Stimulated activated CD8-positive, alpha-beta memory T cell treated with anti-CD3 and anti-CD28 coated beads, Interleukin-7, amount 100 ng/mL, for 4 hours (primary cell): Measurements from ENCODE around the gene CECR2.

Experiments
- DNase-seq, 2 donors: peaks; one replicate each; pipeline ENCODE4 v3.0.0-alpha.2; 2020; ENCODE audit warnings: low read depth in 2 of 2

The CECR2 gene

DNA sequence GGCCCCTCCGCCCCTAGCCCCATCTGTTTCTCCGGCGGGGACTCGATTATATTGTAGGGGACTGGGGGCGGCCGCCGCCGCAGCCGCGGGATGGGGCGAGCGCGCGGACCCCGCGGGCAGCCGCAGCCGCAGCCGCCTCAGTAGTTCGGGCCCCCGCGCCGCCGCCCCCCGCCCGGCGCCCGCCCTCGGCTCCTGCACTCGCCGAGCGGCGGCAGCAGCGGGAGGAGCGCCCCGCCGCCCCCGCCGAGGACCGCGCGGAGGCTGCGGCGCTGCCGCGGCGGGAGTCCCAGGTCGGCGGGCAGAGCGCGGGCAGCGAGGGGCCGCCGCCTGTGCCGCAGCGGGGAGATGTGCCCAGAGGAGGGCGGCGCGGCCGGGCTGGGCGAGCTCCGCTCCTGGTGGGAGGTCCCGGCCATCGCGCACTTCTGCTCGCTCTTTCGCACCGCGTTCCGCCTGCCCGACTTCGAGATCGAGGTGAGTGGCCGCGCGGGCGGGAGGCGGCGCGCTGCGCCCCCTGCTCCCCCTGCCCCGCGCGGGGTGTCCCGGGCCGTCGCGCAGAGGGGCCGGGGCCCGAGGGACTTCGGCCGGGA, at the start of gene CECR2:
CECR2 (plus strand) TSS at position 22 of the 587 bp plus-strand sequence; CDS start at position 346, 324 bp downstream.
- DNase-seq: no peak

DNA sequence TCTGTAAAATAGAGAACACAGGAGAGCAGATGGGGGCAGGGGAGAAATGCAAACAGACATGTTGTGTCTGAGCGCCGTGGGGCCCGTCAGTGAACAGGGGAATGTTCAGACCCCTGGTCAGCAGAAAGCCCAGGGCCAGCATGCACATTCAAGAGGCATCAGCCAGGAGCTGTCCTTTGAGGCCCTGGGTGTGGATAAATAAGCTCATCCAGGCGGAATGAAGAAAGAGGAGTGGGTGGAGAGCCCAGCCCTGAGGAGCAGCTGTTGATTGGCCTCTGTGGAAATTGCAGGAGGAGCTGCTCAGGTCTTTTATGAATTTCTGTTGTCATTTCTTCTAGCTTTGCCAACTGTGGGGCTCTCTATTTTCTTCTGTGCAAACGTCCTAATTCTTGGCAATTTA, 49.7 kb upstream of the CECR2 start:
- no peak for DNase-seq

DNA sequence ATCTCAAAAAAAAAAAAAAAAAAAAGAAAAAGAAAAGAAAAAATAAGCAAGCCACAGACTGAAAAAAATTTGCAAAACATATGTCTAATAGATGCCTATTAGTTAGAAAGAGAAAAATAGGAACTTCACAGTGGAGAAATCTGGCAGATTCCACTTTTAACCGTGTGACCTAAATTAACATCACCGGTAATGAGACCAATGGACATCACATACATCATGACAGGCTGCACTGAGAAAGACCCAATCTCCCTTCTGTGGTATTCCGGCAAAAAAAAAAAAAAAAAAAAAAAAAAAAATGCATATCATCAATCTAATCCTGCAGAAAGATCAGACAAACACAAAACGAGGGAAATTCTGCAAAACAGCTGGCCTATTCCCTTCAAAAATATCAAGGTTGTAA, 46.7 kb upstream of the CECR2 start:
- DNase-seq: no peak

DNA sequence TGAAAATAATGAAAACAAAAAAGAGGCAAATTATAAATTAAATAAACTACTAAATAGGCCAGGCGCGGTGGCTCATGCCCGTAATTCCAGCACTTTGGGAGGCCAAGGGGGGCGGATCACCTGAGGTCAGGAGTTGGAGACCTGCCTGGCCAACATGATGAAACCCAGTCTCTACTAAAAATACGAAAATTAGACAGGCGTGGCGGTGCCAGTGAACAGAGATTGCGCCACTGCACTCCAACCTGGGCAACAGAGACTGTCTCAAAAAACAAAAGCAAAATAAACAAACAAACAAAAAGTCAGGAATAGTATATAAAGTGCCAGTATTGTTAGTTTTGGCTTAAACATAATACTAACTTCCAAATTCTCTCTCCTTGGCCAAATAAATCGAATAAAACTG, 37.6 kb upstream of the CECR2 start:
- no peak for DNase-seq

DNA sequence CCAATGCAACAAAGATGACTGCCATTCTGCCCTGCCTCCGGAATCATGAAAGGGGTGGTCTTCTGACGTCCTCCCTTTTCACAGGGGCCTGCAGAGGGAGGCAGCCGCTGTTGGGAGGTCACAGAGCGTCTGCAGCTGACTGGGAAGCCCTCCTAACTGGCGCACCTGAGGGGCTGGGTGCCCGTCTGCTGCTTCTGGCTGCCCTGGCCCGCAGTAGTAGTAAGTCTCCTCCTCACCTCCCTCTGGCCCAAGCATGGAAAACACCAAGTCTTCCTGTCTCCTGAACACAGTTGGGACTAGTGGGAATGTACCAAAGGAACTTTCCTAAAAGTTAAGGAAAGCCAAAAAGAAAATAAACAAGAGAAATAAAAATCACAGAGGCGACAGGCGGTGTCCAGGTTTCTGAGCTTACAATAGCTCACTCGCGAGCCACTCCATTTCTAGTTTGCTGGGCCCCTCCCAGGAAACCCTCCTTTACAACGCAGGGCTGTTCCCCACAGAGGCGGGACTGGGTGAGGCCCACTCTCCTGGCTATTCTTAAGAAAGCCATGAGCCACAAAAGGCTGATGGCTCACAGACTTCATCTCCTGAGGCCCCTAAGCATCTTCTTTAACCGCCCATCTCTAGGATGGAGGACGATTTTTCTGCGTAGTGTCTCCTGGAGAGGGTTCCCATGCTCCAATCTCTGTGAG, 37.0 kb upstream of the CECR2 start:
- no peak for DNase-seq

DNA sequence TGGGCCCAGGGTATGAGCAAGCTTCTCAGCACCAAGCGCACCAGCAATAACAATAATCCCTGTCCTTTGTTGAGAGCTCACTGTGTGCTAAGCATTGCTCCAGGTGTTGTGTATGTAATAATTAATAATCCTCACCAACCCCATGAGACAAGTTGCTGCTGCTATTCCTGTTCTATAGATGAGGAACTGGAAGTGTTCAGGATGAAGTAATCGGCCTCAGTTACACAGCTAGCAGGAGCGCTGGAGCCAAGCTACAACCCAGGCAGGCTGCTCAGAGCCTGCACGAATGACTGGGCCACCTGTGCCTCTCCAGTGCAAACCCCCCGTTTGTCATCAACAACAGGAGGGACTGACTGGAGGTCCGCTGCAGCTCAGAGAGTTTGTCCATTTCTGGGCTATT, 35.2 kb upstream of the CECR2 start:
- DNase-seq: no peak

DNA sequence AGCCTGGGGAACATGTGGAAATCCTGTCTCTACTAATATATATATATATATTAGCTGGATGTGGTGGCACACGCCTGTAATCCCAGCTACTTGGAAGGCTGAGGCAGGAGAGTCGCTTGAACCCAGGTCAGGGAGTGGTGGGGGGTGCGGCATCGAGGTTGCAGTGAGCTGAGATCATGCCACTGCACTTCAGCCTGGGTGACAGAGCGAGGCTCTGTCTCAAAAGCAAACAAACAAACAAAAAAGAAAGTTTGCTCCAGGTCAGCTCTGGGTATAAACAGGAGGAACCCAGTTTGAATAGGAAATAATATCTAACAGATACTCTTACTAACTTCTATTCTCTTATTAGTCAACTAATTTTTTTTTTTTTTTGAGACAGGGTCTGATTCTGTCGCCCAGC, 34.3 kb upstream of the CECR2 start:
- no peak for DNase-seq

DNA sequence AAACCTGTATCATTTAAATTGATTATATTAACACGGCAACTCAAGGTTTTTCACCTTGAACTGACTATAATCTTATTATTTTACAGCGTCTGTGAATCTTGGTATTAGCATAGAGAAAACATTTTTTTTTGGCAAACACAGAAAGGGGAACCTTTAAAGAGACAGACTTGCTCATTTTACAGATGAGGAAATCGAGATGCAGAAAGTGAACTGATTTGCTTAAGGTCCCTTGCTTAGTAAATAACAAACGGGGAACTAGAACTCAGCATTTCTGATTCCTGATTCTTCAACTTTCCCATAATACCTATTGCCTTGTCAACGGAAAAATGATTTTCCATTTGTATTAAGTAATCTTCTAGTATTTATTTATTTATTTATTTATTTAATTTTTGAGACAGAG, 33.2 kb upstream of the CECR2 start:
- no peak for DNase-seq

DNA sequence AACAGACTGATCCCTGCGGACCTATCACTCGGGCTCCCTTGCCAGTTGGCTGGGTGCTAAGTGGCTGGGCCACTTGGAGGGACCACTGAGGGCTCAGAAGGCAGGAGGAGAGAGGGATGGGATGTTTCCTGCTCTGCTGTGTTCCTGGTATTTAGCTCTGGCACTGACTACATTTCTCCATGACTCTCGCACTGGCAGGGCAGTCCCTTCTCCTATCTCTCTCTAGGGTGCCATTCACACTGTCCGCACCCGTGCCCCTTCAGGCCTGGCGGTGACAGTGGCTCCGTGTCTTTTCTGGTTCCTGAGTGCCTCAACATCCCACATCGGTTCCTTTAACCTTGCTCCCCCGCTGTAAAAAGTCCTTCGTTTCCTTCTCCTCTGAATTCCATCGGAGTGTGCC, 31.6 kb upstream of the CECR2 start:
- DNase-seq: no peak

DNA sequence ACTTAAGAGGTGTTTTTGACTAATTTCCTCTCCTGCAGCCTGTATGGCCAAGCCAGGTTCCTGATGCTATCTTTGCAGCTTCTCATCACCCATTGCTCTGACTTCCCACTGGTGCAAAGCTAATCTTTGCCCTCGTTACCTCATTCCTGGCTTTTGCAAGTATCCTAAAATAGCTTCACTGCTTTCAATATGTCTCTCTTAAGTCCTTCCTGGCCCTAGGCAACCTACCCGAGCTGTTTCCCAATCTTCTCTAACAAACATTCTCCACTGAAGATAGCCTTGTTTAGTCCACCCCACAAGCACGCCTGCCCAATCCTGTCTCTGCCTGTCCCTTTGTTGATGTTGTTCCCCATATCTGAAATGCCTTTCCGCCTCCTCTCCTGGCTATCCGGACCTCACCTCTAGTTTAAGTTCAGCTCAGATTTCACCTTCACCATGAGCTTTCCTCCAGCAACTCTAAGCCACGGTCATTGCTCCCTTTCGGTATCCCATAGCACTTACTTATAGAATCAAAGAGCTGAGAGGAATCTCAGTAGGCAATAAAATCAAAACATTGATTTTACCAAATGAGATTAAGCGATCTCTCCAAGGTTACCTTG, 30.1 kb upstream of the CECR2 start:
- no peak for DNase-seq

DNA sequence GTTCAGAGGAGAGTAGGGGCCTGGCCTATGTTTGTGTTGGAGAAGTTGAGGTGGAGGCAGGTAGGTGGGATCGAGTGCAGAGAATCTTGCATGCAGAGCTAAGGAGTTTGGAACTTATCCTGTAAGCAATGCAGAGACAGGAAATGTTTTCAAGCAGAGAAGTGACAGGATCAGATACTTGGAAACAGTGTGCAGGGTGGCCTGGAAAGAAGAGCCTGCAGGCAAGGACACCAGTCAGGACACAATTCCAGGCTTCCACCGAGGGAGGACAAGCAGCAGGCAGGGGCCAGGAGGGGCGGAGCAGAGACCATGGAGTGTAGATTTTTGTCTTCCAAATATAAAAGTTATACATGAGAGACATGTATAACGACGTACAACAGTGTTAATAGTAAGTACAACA, 26.9 kb upstream of the CECR2 start:
- DNase-seq: no peak

DNA sequence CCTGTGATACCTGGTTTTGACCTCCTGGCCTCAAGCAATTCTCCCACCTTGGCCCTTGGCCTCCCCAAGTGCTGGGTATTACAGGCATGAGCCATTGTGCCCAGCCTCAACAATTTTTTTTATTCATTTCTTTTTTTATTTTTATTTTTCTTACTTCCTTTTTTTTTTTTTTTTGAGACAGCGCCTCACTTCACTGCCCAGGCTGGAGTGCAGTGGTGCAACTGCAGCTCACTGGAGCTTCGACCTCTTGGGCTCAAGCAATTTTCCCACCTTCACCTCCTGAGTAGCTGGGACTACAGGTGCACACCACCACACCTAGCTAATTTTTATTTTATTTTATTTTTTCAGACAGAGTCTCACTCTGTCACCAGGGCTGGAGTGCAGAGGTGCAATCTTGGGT, 25.5 kb upstream of the CECR2 start:
- no peak for DNase-seq

DNA sequence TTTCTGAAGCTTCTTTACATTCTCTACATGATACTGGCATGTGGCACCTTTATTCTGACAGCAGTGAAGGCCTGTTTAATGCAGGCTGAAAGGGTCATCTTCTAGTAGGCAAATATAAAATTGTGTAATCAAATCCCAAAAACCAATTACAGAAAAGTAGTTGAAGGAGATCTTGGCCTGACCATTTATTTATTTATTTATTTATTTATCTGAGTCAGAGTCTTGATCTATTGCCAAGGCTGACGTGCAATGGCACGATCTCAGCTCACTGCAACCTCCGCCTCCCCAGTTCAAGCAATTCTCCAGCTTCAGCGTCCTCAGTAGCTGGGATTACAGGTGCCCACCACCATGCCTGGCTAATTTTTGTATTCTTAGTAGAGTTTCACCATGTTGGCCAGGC, 22.7 kb upstream of the CECR2 start:
- no peak for DNase-seq

DNA sequence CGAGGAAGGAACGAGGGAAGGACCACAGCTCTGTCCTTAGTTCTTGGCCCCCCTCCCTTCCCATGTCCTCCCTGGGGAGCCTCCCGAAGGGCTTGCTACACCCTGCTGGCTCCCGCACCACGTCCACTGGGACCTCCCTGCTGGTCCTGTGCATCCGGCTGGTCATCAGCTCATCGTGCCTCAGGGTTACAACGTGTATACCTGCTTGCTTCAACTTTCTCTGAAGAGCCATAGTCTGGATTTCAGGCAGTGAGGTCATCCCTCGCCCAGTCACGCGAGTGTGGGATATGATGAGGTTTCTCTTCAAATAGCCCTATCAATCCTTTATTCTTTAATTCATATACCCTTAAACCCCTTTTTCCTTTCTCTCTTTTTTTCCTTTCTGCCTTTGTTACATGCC, 21.5 kb upstream of the CECR2 start:
- no peak for DNase-seq

DNA sequence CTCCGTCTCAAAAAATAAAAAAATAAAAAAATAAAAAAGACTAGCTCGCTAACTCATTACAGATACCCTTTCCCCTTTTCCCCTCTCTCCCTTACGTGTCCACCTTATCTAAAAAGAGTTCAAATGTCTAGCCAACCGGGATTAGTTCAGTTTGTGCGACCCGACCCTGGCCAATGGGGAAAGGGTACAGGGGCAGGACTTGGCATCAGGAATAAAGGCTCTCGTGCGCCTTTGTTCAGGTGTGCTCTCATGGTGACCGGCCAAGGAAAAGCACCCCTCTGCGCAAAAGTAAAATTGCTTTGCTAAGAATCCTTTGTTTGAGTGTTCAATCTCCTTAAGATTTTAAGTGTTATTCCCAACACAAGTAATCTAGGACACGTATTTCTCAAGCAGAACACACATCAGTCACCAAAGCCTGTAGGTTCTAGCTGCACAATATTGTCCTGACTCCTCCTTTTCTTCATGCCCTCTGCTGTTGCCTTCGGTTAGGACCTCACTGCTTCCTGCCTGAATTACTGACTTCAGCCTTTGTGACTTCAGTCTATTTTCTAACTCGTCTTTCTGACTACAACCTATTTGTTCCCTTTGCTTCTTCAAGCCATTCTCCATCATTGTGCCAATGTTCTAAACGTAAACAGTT, 20.7 kb upstream of the CECR2 start:
- DNase-seq: no peak

DNA sequence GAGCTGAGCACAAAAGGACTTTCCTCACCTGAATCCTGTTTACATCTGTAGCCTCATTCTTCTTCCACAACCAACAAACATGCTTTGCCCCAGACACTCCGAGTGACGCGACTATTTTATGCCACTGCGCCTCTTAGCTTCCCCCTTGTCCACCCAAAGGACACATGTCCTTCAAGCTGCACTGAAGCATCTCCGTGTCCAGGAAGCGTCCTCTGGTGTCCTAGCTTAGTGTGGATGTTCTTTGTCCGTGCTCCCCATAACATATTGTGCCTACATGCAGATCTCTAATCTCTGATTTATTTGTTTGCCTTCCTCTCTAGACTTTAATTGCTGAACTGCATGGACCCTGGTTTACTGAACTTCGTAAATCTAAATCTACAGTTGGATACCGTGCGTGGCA, 20.1 kb upstream of the CECR2 start:
- no peak for DNase-seq

DNA sequence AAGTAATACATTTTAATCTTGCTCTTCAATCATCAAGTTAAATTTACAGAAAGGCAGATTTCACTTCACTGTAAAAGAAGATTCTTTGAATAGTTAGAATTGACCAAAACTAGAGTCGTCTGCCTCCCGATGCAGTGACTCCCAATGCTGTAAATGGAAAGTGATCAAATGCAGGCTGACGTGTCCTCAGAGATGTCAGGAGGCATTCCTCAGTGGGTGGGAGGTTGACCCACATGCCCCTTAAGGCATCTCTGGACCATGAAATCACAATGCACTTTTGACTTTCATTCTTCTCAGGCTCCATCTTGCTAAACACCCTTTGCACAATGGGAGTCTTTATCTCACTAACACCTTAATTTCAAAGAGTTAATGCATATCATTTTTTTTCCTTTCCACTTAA, 19.0 kb upstream of the CECR2 start:
- DNase-seq: no peak

DNA sequence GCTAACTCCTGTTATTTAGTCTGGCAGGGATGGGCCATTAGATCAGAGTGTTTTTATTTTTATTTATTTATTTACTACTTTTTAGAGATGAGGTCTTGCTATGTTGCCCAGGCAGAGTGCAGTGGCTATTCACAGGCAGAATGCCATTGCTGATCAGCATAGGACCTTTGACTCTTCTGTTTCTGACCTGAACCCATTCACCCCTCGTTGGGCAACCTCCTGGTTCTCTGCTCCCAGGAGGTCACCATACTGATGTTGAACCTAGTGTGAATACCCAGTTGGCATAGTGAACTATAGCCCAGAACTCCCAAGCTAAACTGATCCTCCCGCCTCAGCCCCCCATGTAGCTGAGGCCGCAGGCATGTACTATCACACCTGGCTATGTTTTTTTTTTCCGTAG, 16.5 kb upstream of the CECR2 start:
- no peak for DNase-seq

DNA sequence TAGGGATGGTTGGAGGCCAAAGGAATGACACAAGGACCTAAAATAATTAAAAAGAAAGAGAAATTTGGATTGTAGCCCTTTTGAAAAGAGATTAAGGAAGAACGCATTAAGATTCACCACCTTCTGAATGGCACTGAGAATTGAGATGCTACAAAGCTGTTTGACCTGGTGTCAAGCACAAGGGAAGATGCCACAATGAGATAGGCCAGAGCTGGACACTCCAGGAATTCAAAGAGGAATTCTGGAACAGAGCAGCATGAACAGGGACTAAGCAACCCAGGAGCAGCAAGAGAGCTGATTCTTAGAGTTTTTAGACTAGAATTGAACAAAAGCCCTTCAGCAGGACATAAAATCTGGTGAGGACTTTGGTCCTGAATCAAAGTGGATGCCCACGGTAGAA, 11.6 kb upstream of the CECR2 start:
- DNase-seq: no peak

DNA sequence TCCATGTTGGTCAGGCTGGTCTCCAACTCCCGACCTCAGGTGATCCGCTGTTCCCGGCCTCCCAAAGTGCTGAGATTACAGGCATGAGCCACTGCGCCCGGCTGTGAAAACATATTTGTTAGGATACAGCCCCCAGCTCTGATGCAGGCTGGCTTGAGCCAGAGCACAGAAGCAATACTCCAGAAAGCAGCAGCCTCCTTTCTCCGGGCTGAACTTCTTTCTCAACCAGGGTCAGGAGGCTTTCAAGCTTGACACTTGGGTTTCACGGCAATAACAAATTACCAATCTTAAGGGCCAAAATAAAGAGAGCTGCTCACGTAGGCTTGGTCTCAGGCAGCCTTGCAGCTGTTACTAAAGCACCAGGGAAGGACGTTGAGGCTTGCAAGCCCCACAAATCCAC, 10.8 kb upstream of the CECR2 start:
- DNase-seq: no peak

DNA sequence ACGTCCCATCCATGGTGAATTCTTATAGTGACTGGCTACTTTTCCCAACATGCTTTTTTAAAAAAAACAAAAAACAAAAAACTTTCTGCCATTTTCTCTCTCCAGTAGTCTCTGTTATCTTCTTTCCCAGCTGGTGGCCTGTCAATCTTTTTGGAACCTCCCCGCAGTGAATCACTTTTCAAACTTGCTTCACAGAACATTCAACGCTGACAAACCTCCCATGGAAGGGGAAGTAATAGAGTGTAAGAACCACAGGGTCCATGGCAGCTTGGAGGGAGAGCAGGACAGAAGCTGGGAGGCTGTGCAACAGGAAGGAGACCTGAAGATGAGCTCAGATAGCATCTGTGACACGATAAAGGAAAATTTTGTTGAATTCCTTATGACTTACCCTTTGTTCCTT, 9.8 kb upstream of the CECR2 start:
- no peak for DNase-seq

DNA sequence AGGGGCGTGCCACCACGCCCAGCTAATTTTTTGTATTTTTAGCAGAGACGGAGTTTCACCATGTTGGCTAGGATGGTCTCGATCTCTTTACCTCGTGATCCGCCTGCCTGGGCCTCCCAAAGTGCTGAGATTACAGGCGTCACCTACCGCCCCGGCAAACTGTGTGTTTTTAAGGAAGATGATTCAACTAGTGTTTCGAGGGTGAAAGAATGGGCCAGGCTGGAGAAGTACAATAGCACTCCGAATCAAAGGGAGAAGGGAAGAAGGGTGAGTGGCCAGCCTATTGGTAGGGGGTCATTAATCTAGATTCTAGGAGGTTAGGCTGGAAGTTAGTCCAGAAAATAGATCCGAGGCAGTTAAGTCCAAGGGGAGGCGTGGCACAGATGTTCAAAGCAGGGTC, 2.9 kb upstream of the CECR2 start:
- DNase-seq: no peak

DNA sequence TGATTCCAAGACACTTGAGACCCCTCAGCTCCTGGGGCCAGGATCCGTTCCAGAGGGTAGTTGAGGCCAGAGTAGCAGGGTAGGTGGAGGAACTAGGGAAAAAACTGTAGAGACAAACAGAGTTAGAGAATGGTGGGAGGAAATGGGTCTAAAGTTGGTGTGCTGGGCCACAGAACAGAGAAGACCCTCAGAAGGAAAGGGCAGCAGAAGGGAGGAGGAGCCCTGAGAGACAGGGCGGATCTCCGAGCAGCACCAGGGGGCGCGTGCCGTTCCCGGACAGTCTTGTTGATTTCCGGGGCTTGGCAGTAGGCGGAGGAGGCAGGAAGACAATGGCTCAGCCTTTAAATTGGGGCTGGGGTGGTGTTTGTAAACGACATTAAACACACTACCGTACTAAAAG, 2.4 kb upstream of the CECR2 start:
- no peak for DNase-seq
